ENCODE results near the gene ZNF398.

Gene ZNF398

DNA sequence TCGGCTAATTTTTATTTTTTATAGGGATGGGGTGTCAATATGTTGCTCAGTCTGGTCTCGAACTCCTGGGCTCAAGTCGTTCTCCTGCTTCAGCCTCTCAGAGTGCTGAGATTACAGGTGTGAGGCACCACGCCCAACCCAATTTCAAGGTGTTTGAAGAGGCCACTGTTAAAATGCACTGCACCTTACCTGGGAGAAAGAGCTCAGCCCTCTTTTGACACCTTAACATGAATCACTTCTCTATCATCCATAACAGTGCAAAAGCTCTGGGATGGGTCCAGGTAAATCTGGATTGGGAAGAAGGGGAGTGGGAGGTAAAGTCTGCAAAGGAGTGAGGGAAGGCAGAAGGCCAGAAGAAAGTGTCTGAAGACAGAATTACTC, 47.5 kb downstream of the ZNF398 start:
- in situ Hi-C loops (cut with MboI; ENCODE audit: low pct_unique_long_range_greater_than_20kb, low sequenced_read_pairs, unreplicated experiment), result no loop called here
- TF ChIP-seq, protein P1, sequence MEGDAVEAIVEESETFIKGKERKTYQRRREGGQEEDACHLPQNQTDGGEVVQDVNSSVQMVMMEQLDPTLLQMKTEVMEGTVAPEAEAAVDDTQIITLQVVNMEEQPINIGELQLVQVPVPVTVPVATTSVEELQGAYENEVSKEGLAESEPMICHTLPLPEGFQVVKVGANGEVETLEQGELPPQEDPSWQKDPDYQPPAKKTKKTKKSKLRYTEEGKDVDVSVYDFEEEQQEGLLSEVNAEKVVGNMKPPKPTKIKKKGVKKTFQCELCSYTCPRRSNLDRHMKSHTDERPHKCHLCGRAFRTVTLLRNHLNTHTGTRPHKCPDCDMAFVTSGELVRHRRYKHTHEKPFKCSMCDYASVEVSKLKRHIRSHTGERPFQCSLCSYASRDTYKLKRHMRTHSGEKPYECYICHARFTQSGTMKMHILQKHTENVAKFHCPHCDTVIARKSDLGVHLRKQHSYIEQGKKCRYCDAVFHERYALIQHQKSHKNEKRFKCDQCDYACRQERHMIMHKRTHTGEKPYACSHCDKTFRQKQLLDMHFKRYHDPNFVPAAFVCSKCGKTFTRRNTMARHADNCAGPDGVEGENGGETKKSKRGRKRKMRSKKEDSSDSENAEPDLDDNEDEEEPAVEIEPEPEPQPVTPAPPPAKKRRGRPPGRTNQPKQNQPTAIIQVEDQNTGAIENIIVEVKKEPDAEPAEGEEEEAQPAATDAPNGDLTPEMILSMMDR (IDR thresholded peaks at IDR 0.05; ENCODE audit: extremely low read depth, insufficient read depth, missing control alignments), result no peak
- no peak for DNase-seq (ENCODE audit: low spot score)

DNA sequence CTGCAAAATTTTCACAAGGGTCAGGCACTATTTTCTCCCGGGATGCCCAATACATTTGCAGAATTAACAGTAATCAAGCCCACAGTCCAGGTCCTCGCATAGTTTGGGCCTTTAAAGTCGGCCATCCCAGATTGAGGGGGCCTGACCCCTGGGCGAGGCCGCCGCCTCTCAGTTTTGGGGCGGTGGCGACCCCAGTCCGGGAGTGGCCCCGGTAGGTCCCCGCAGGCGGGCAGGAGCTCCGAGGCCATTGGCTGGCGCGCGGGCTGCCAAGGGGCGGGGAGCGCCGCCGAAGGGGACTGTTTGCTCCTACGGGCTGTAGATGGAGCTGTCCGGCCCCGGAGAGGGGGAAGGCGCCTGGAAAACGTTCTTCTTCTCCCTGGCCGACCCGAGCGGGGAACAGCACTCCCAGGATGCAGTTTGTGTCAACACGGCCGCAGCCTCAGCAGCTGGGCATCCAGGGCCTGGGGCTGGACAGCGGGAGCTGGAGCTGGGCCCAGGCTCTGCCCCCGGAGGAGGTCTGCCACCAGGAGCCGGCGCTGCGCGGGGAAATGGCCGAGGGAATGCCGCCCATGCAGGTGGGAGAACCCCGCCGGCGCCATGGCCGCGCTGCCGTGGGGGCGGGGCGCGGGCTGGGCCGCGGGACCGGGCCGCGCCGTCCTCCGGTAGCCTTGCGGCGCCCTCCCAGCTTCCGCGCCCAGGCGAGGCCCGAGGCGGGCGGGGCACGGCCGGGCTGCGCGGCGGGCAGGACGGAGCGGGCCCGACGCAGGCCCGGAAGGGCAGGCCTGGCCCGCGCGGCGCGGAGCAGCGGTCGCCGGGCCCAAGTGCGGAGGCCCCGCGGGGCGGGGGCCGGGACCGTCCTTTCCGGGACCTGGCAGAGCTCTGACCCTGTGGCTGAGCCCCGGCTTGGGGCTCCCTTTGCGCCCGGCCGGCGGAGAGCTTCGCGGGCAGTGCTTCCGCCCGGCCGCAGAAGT, 48.2 kb downstream of the ZNF398 start, which contains the start of gene ZNF282:
TSS of gene ZNF282 (plus strand) at position 367 of the 971 bp plus-strand sequence. CDS start at position 411, 44 bp downstream.
- in situ Hi-C loops (cut with MboI; ENCODE audit: low pct_unique_long_range_greater_than_20kb, low sequenced_read_pairs, unreplicated experiment), result no loop called here
- peak; percentile 95 for DNase-seq (ENCODE audit: low spot score)
- TF ChIP-seq, protein P1 (IDR thresholded peaks at IDR 0.05; ENCODE audit: extremely low read depth, insufficient read depth, missing control alignments), result peak; percentile 68

DNA sequence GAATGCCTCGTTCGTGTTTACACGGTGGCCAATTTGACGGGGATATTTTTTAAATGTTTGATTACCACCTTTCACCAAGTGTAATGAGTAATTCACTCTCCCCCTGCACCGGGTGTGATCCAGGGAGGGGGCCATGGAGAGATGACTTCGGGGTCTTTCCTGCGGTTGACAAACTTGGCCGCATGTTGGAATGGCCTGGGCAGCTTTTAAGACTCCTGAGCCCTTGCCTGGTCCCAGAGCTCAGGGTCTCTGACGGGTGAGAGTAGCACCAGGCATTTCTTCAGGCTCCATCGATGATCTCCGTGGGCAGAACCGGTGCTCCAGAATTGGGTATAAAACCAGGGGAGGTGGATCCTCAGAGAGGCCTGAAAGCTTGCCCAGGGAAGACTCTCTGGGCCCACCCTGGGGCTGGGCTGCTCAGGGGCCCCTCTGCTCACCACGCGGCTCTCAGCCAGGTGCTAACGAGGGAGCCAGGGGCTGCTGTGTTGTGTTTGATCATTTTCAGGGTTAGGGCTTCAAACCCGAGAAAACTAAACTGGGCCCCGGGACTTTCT, 49.0 kb downstream of the ZNF398 start:
- TF ChIP-seq, protein P1 (IDR thresholded peaks at IDR 0.05; ENCODE audit: extremely low read depth, insufficient read depth, missing control alignments), result no peak
- in situ Hi-C loops (cut with MboI; ENCODE audit: low pct_unique_long_range_greater_than_20kb, low sequenced_read_pairs, unreplicated experiment), result no loop called here
- DNase-seq (ENCODE audit: low spot score), result peak; percentile 40

DNA sequence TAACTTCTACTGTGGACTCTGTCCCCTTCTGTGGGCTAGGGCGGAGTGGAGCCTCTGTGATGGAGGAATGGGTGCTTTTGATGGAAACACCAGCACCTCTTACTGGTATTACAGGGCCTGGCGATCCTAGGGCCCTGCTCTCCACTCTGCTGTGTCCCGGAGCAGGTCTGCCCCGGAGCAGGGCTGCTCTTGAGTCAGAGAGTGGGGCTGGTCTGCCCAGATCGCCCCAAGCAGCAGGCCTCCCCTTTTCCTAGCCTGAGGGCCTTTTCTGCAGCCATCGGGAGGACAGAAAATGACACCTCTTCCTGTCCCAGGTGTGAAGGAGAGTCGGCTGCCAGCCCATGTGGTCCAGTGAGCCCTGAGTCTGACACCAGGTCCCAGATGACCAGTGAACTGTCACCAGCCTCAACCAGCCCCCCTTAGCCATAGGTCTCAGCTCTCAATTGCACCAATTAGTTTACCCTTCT, 49.5 kb downstream of the ZNF398 start:
- in situ Hi-C loops (cut with MboI; ENCODE audit: low pct_unique_long_range_greater_than_20kb, low sequenced_read_pairs, unreplicated experiment), result no loop called here
- DNase-seq (ENCODE audit: low spot score), result no peak
- TF ChIP-seq, protein P1 (IDR thresholded peaks at IDR 0.05; ENCODE audit: extremely low read depth, insufficient read depth, missing control alignments), result no peak

DNA sequence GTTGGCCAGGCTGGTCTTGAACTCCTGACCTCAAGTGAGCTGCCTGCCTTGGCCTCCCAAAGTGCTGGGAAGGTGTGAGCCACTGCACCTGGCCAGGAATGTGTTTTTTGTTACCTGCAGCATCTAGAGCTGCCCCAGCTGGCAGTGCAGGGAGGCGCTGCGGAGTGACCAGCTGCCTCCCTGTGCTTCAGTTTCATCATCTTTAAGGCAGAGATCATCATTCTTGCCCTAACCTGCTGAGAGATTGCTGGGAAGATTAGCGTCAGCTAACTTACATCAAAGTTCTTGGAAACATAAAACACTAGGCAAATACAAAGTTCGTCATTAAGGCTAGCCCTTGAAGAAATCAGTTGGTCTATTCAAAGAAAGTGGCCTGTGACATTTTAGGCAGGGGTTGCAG, 50.4 kb downstream of the ZNF398 start:
- in situ Hi-C loops (cut with MboI; ENCODE audit: low pct_unique_long_range_greater_than_20kb, low sequenced_read_pairs, unreplicated experiment), result no loop called here
- DNase-seq (ENCODE audit: low spot score), result no peak
- TF ChIP-seq, protein P1 (IDR thresholded peaks at IDR 0.05; ENCODE audit: extremely low read depth, insufficient read depth, missing control alignments), result no peak

DNA sequence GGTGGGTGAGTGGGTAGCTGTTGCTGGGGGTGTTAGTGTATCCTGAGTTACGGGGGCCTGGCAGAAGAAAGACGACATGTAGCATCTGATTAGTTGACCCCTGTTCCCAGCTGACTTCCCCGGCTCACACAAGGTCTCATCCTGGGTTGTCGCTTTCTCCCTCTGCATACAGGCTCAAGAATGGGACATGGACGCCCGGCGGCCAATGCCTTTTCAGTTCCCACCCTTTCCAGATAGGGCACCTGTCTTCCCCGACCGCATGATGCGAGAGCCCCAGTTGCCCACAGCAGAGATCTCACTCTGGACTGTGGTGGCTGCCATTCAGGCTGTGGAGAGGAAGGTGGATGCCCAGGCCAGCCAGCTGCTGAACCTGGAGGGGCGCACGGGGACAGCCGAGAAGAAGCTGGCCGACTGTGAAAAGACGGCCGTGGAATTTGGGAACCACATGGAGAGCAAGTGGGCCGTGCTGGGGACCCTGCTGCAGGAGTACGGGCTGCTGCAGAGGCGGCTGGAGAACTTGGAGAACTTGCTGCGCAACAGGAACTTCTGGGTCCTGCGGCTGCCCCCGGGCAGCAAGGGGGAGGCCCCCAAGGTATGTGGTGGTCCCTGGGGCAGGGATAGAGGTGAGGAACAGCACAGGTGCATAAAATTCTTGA, 51.0 kb downstream of the ZNF398 start:
- TF ChIP-seq, protein P1 (IDR thresholded peaks at IDR 0.05; ENCODE audit: extremely low read depth, insufficient read depth, missing control alignments), result no peak
- in situ Hi-C loops (cut with MboI; ENCODE audit: low pct_unique_long_range_greater_than_20kb, low sequenced_read_pairs, unreplicated experiment), result no loop called here
- DNase-seq (ENCODE audit: low spot score), result no peak
